Left ventricle myocardium inferior (tissue), 1 donor: ENCODE data around the gene MICAL2. TPM values are rescaled to one million over a fixed set of nuclear protein-coding genes. Genes with fewer than 3 reads are reported as not detected.

ENCODE experiments used
- DNase-seq: peaks from one replicate; pipeline ENCODE4 v3.0.0-alpha.2; 2020
- H3K27ac ChIP-seq: fragments of 200-600 bp; replicated peaks from 2 replicates; pipeline ENCODE4 v1.8.0; 2021
- H3K27me3 ChIP-seq: fragments of 200-600 bp; 2 replicates; pipeline ENCODE4 v1.8.0; 2021; ENCODE audit warnings: low read depth
- H3K36me3 ChIP-seq: fragments of 200-600 bp; 2 replicates; pipeline ENCODE4 v1.8.0; 2021
- H3K4me1 ChIP-seq: fragments of 200-600 bp; 2 replicates; pipeline ENCODE4 v1.8.0; 2021
- H3K4me3 ChIP-seq: fragments of 200-600 bp; 2 replicates; pipeline ENCODE4 v1.8.0; 2021; ENCODE audit warnings: mild to moderate bottlenecking, moderate library complexity
- H3K9me3 ChIP-seq: fragments of 200-600 bp; replicated peaks from 2 replicates; pipeline ENCODE4 v1.8.0; 2021
- intact Hi-C: fragments of 100-400 bp; cut with micrococcal nuclease; formaldehyde crosslinking; loops from one replicate; pipeline ENCODE4 v1.11.0; 2022
- total RNA-seq: library from RNA; stranded (reverse); fragmentation: NEBNext Ultra II Directional; extraction: Animal tissue kit (Norgen Biotek cat#: 25700); gene quantifications from one replicate; pipeline ENCODE4 v1.2.1, GENCODE V29; 2021
- TF ChIP-seq, protein P1 (sequence below): fragments of 200-600 bp; IDR thresholded peaks from 2 replicates; pipeline ENCODE4 v1.8.0; 2021; ENCODE audit warnings: antibody characterized with exemption, mild to moderate bottlenecking, borderline replicate concordance
- donor health status: DM: no; HTN: yes; CAD: no; lungs with severe emphysema.

Gene MICAL2
- total RNA-seq, 1 donor from 2014 or later: 85.0 TPM

DNA sequence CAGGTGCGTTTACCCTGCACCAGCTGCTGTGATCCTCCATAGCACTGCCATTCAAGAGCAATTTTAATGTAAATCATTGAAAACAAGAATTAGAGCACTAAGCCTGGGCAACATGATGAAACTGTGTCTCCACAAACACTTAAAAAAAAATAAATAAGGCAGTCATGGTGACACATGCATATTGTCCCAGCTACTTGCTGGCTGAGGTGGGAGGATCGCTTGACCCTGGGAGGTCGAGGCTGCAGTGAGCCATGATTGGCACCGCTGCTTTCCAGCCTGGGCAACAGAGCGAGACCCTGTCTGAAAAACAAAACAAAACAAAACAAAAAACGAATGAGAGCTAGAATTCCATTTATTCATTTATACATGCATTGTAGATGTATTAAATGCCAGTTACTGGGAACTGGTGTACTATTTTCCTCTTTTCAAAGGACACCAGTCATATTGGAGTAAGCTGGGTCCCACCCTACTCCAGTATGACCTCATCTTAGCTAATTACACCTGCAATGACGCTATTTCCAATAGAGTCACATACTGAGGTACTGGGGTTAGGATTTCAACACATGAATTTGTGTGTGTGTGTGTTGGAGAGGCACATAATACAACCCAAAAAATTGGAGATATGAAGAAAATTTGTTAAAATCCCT lies 101.9 kb downstream of the MICAL2 start:
- no peak for DNase-seq
- Histone ChIP-seq H3K27ac (no peak overlapping the region), H3K4me3 (no peak overlapping the region), H3K4me1 (peaks cover 18% of the 10 kb centered on the region), H3K9me3 (no peaks in the 10 kb centered on the region), H3K27me3 (no peaks in the 10 kb centered on the region), H3K36me3 (peaks cover 55% of the 10 kb centered on the region)
- TF ChIP-seq, protein P1, sequence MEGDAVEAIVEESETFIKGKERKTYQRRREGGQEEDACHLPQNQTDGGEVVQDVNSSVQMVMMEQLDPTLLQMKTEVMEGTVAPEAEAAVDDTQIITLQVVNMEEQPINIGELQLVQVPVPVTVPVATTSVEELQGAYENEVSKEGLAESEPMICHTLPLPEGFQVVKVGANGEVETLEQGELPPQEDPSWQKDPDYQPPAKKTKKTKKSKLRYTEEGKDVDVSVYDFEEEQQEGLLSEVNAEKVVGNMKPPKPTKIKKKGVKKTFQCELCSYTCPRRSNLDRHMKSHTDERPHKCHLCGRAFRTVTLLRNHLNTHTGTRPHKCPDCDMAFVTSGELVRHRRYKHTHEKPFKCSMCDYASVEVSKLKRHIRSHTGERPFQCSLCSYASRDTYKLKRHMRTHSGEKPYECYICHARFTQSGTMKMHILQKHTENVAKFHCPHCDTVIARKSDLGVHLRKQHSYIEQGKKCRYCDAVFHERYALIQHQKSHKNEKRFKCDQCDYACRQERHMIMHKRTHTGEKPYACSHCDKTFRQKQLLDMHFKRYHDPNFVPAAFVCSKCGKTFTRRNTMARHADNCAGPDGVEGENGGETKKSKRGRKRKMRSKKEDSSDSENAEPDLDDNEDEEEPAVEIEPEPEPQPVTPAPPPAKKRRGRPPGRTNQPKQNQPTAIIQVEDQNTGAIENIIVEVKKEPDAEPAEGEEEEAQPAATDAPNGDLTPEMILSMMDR: no peak
- intact Hi-C loops: no loop called here

DNA sequence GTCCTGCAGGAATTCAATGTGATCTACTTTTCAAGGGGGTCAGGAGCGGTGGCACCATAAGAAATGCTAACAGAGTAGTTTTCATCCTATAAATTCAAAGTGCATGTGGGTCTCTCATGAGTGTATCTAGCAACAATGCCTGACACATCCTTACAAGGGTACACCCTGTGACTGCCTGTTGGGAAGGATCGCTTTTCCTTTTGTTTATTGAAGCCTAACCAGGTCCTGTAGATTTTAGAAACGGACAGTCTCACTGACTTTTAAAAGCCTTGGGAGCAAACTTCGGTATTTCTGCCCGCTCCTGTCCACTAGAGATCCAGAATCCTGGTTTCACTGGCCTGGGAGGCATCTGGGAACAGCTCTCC lies 102.4 kb downstream of the MICAL2 start:
- TF ChIP-seq, protein P1: no peak
- H3K27me3 ChIP-seq: no peaks in the 10 kb centered on the region
- H3K4me3 ChIP-seq: no peak overlapping the region
- peaks cover 23% of the 10 kb centered on the region for H3K4me1 ChIP-seq
- DNase-seq: no peak
- intact Hi-C loops: no loop called here
- no peaks in the 10 kb centered on the region for H3K9me3 ChIP-seq
- H3K27ac ChIP-seq: no peak overlapping the region
- peaks cover 56% of the 10 kb centered on the region for H3K36me3 ChIP-seq

GRCh38 chr11:12213883-12214282 lies 103.5 kb downstream of the MICAL2 start:
- peaks cover 52% of the 10 kb centered on the region for H3K36me3 ChIP-seq
- no peak overlapping the region for H3K27ac ChIP-seq
- intact Hi-C loops: no loop called here

GRCh38 chr11:12214751-12215150 lies 104.4 kb downstream of the MICAL2 start:
- H3K27me3 ChIP-seq: no peaks in the 10 kb centered on the region
- no peak for DNase-seq
- TF ChIP-seq, protein P1: no peak
- H3K9me3 ChIP-seq: no peaks in the 10 kb centered on the region
- H3K36me3 ChIP-seq: peaks cover 43% of the 10 kb centered on the region
- H3K4me3 ChIP-seq: no peak overlapping the region
- no peak overlapping the region for H3K27ac ChIP-seq
- intact Hi-C loops: no loop called here
- peaks cover 35% of the 10 kb centered on the region for H3K4me1 ChIP-seq

More at GRCh38 chr11:12213883-12214282, 103.5 kb downstream of the MICAL2 start:
- Histone ChIP-seq H3K9me3 (no peaks in the 10 kb centered on the region), H3K27me3 (no peaks in the 10 kb centered on the region), H3K4me1 (peaks cover 27% of the 10 kb centered on the region), H3K4me3 (no peak overlapping the region)
- no peak for DNase-seq
- TF ChIP-seq, protein P1: no peak

- Histone ChIP-seq H3K36me3 (peaks cover 39% of the 10 kb centered on the region), H3K4me1 (peaks cover 39% of the 10 kb centered on the region), H3K4me3 (no peak overlapping the region), H3K27me3 (no peaks in the 10 kb centered on the region), H3K27ac (no peak overlapping the region), H3K9me3 (no peaks in the 10 kb centered on the region)
- intact Hi-C loops: no loop called here
- TF ChIP-seq, protein P1: no peak
- no peak for DNase-seq
Measured at GRCh38 chr11:12215181-12215593, 104.8 kb downstream of the MICAL2 start.
